Measurements from ENCODE around the gene CPE.

The CPE gene

GRCh38 chr4:165507381-165507780, 128.6 kb downstream of the CPE start:
- no peak for TF ChIP-seq CTCF (IDR thresholded peaks at IDR 0.05)

DNA sequence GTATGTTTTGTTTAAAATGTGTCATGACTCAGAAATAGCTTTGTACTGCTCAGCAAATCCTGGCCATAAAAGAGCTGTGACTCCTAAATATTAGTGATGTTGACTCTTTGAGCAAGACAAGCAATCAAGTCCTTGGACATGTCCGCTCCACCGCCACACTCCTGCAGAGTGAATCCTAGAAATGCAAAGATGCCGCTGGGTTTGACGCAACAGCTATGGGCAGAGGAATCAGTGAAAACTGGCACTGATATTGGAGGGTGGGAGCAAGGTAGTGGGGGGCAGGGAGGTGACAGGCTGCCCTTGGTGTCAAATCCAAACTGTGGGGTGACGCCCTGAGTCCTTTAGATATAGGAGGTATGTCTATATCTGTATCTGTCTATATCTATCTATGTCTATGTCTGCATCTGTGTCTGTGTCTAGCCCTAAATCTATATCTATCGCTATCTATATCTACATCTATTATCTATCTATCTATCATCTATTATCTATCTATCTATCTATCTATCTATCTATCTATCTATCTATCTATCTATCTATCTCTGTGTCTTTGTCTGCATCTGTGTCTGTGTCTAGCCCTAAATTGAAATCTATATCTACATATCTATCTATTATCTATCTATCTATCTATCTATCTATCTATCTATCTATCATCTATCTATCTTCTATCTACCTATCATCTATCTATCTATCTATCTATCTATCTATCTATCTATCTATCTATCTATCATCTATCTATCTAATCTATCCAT, 129.7 kb downstream of the CPE start:
- TF ChIP-seq CTCF (IDR thresholded peaks at IDR 0.05) = no peak

- no peak for TF ChIP-seq CTCF (IDR thresholded peaks at IDR 0.05)
These were observed 133.6 kb downstream of the CPE start for GRCh38 chr4:165512424-165512823.

- TF ChIP-seq CTCF (IDR thresholded peaks at IDR 0.05) = no peak
These were observed 135.9 kb downstream of the CPE start for GRCh38 chr4:165514739-165515138.

- TF ChIP-seq CTCF (IDR thresholded peaks at IDR 0.05) = no peak
These were observed 136.4 kb downstream of the CPE start for GRCh38 chr4:165515201-165515600.

DNA sequence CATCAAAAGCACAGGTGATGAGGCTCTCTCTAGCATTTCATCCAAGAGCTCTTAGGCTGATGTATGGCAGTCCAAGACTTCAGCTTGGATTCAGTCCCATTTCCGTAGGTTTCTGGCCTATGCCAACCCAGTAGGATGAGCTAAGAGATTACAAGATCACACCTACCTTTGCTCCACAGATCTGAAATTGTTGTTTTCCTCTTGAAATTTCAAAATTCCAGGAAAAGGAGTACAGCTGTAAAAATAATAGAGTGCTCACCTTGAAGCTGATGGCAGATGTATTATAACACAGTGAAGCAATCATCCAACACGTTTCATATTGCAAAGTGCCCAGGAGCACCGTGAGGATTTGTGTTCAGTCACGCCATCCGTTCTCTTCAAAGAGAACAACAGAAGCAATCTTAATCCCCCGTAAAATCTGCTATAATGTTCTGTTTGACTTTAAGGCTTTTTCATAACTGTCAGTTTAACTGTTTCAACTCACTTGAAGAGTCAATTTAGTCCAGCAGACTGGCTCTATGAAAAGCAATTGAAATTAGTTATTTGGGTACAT, 137.5 kb downstream of the CPE start:
- TF ChIP-seq CTCF (IDR thresholded peaks at IDR 0.05) = no peak

DNA sequence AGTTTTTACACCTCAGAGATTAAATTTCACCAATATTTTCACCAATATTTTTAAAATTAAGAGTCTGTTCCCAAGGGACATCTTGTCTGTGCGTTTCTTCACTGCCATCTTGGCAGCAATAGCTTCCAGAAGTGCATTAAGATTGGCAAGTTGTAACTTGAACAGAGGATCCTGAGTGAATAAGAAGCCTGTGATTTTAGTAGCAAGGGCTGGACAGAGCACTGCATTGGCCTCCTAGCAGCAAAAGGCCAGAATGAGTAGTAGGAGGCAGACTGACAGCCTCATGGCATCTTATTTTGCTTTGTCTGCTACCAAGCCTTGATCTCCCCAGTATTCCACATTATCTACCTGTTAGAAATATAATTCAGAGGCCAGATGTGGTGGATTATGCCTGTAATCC, 138.4 kb downstream of the CPE start:
- no peak for TF ChIP-seq CTCF (IDR thresholded peaks at IDR 0.05)
